NCI-H510A treated with DMSO at 0.1 percent for 48 hours (cell line): Measurements from ENCODE around the gene PAX1.

Source experiments
- DNase-seq: peaks from one replicate; lab custom pipeline; 2025; lab: John Stamatoyannopoulos, UW

The PAX1 gene

GRCh38 chr20:21739682-21740081 is 34.2 kb downstream of the PAX1 start:
- DNase-seq = no peak

- no peak for DNase-seq
Measured at GRCh38 chr20:21741266-21741665, 35.8 kb downstream of the PAX1 start.

- no peak for DNase-seq
Measured at GRCh38 chr20:21762646-21763045, 57.2 kb downstream of the PAX1 start.

- no peak for DNase-seq
Measured at GRCh38 chr20:21767200-21767738, 61.8 kb downstream of the PAX1 start.

- DNase-seq = no peak
Measured at GRCh38 chr20:21767739-21768223, 62.3 kb downstream of the PAX1 start.
